SK-N-SH (cell line): Measurements from ENCODE around the gene RAD51B. TPM values are rescaled to one million over a fixed set of nuclear protein-coding genes. Genes with fewer than 3 reads are reported as not detected.

Experiments
- CTCF ChIA-PET: fragments of 300-600, 350-600 bp; formaldehyde crosslinking; extraction: SDS; loops from one replicate; lab custom pipeline; 2021; lab: Yijun Ruan, JAX
- POLR2A ChIA-PET: fragments of 350-600 bp; sonication (Branson Sonifier 250); formaldehyde crosslinking; extraction: SDS; loops from one replicate; lab custom pipeline; 2020; ENCODE audit warnings: antibody characterized with exemption, inconsistent platforms; lab: Yijun Ruan, JAX
- DNase-seq: peaks from one replicate; pipeline ENCODE4 v3.0.0; 2012
- H2AFZ ChIP-seq: fragments of 200-600 bp; sonication (generic); 2 replicates; pipeline ENCODE4 v1.8.1; 2016; ENCODE audit warnings: antibody characterized with exemption, mild to moderate bottlenecking, low read depth
- H3F3A ChIP-seq: fragments of 200-600 bp; sonication (generic); replicated peaks from 2 replicates; pipeline ENCODE3; 2016; ENCODE audit warnings: antibody characterized with exemption, mild to moderate bottlenecking; ENCODE audit not compliant: insufficient read depth
- H3K27ac ChIP-seq, 2 experiments: fragments of 200-500 bp in 1 of 2; fragments of 200-600 bp in 1 of 2; sonication (Bioruptor generic) in 1 of 2; sonication (generic), shearing (Covaris generic) in 1 of 2; 2 replicates each; pipeline versions ENCODE4 v1.5.1 to v1.6.1; 2014 to 2016; ENCODE audit warnings: low read depth in 2 of 2, inconsistent platforms in 1 of 2, low read length in 1 of 2, mild to moderate bottlenecking in 1 of 2, mixed read lengths in 1 of 2
- H3K27me3 ChIP-seq: fragments of 200-600 bp; sonication (generic), shearing (Covaris generic); 2 replicates; pipeline ENCODE4 v1.6.1; 2016; ENCODE audit warnings: mixed run types; ENCODE audit not compliant: insufficient read depth
- H3K36me3 ChIP-seq, 2 experiments: fragments of 200-500 bp in 1 of 2; fragments of 200-600 bp in 1 of 2; sonication (Bioruptor generic) in 1 of 2; sonication (generic) in 1 of 2; replicated peaks in 1 of 2; 2 replicates each; pipeline versions ENCODE3 to v1.5.1; 2014 to 2016; ENCODE audit warnings: low read length in 1 of 2, mild to moderate bottlenecking in 1 of 2; ENCODE audit not compliant: insufficient read depth in 2 of 2, control insufficient read depth in 1 of 2
- H3K4me1 ChIP-seq, 2 experiments: fragments of 200-500 bp in 1 of 2; fragments of 200-600 bp in 1 of 2; sonication (Bioruptor generic) in 1 of 2; sonication (generic), shearing (Covaris generic) in 1 of 2; 2 replicates each; pipeline versions ENCODE4 v1.5.1 to v1.6.1; 2014 to 2016; ENCODE audit warnings: low read depth in 1 of 2, low read length in 1 of 2, mixed run types in 1 of 2; ENCODE audit not compliant: insufficient read depth in 2 of 2, control insufficient read depth in 1 of 2
- H3K4me2 ChIP-seq: fragments of 200-600 bp; sonication (generic), shearing (Covaris generic); 2 replicates; pipeline ENCODE4 v1.6.1; 2017; ENCODE audit warnings: mixed run types
- H3K4me3 ChIP-seq, 2 experiments: fragments of 200-500 bp in 1 of 2; fragments of 200-600 bp in 1 of 2; sonication (Bioruptor generic) in 1 of 2; sonication (generic), shearing (Covaris generic) in 1 of 2; 2 replicates each; pipeline versions ENCODE4 v1.5.1 to v1.8.1; 2014 to 2016; ENCODE audit warnings: low read depth in 2 of 2, inconsistent platforms in 1 of 2, low read length in 1 of 2, mild to moderate bottlenecking in 1 of 2, mixed read lengths in 1 of 2, moderate library complexity in 1 of 2
- H3K79me2 ChIP-seq: fragments of 200-600 bp; sonication (generic); 2 replicates; pipeline ENCODE4 v1.8.1; 2017; ENCODE audit warnings: mild to moderate bottlenecking; ENCODE audit not compliant: insufficient read depth
- H3K9ac ChIP-seq: fragments of 200-600 bp; sonication (generic); 2 replicates; pipeline ENCODE4 v1.6.1; 2017; ENCODE audit warnings: mixed run types
- H3K9me2 ChIP-seq: fragments of 200-600 bp; sonication (generic); 2 replicates; pipeline ENCODE4 v1.6.1; 2017; ENCODE audit warnings: mixed run types
- H3K9me3 ChIP-seq: fragments of 200-600 bp; sonication (generic); 2 replicates; pipeline ENCODE4 v1.6.1; 2017; ENCODE audit warnings: mixed run types, mild to moderate bottlenecking, moderate library complexity
- H4K20me1 ChIP-seq: fragments of 200-600 bp; sonication (generic); 2 replicates; pipeline ENCODE4 v1.6.1; 2017; ENCODE audit warnings: mild to moderate bottlenecking, mixed run types; ENCODE audit not compliant: insufficient read depth
- EP300 ChIP-seq, 2 experiments: IDR thresholded peaks; 2 replicates each; pipeline versions ENCODE4 v1.4.0 to v1.6.1; 2012; ENCODE audit warnings: borderline replicate concordance in 1 of 2, low read depth in 1 of 2, low read length in 1 of 2
- EZH2phosphoT487 ChIP-seq: fragments of 200-600 bp; sonication (generic); IDR thresholded peaks from 2 replicates; pipeline ENCODE4 v1.6.1; 2017; ENCODE audit warnings: low read depth, mixed run types, mild to moderate bottlenecking, antibody characterized with exemption, moderate library complexity, borderline replicate concordance
- FOSL2 ChIP-seq: IDR thresholded peaks from 2 replicates; pipeline ENCODE4 v1.4.0; 2012; ENCODE audit warnings: low read depth, mild to moderate bottlenecking, moderate library complexity, borderline replicate concordance
- FOXJ3 ChIP-seq: sonication (generic); formaldehyde crosslinking; IDR thresholded peaks from 2 replicates; pipeline ENCODE4 v1.5.1; 2020; ENCODE audit warnings: mild to moderate bottlenecking, missing genetic modification reagents
- FOXM1 ChIP-seq: IDR thresholded peaks from 2 replicates; pipeline ENCODE4 v1.4.0; 2012; ENCODE audit warnings: low read depth, mild to moderate bottlenecking
- GABPA ChIP-seq: IDR thresholded peaks from 2 replicates; pipeline ENCODE4 v1.4.0; 2012; ENCODE audit warnings: low read depth, mild to moderate bottlenecking
- GATA2 ChIP-seq: sonication (generic); formaldehyde crosslinking; IDR thresholded peaks from 2 replicates; pipeline ENCODE4 v1.5.0; 2020; ENCODE audit warnings: mild to moderate bottlenecking, missing genetic modification reagents
- IRF3 ChIP-seq: fragments of 150-350 bp; IDR thresholded peaks from 2 replicates; pipeline ENCODE4 v1.6.1; 2016; ENCODE audit warnings: mild to moderate bottlenecking, low read depth, low read length
- JUND ChIP-seq: IDR thresholded peaks from 2 replicates; pipeline ENCODE4 v1.4.0; 2012
- MAX ChIP-seq: IDR thresholded peaks from 2 replicates; pipeline ENCODE4 v1.4.0; 2012; ENCODE audit warnings: low read depth
- MXI1 ChIP-seq: IDR thresholded peaks from 2 replicates; pipeline ENCODE4 v1.6.1; 2012; ENCODE audit warnings: mild to moderate bottlenecking, low read depth, low read length, improper control_type of control experiment
- NFIC ChIP-seq: IDR thresholded peaks from 2 replicates; pipeline ENCODE4 v1.4.0; 2012; ENCODE audit warnings: borderline replicate concordance
- PBX3 ChIP-seq: IDR thresholded peaks from 2 replicates; pipeline ENCODE4; 2012
- RCOR1 ChIP-seq: fragments of 150-350 bp; IDR thresholded peaks from 2 replicates; pipeline ENCODE4 v1.6.1; 2017; ENCODE audit warnings: antibody characterized with exemption, low read length
- RFX5 ChIP-seq: IDR thresholded peaks from 2 replicates; pipeline ENCODE4 v1.6.1; 2012; ENCODE audit warnings: mild to moderate bottlenecking, improper control_type of control experiment, low read length
- TAF1 ChIP-seq: IDR thresholded peaks from 2 replicates; pipeline ENCODE4 v1.6.1; 2012; ENCODE audit warnings: low read depth, mild to moderate bottlenecking, low read length, moderate library complexity, borderline replicate concordance
- USF1 ChIP-seq: IDR thresholded peaks from 2 replicates; pipeline ENCODE4 v1.4.0; 2012; ENCODE audit warnings: low read depth, borderline replicate concordance
- USF2 ChIP-seq: fragments of 150-350 bp; IDR thresholded peaks from 2 replicates; pipeline ENCODE4 v1.6.1; 2017; ENCODE audit warnings: antibody characterized with exemption, low read length, low read depth, borderline replicate concordance
- WGBS: methylation state at CpG from one replicate; pipeline ENCODE4 v1.1.6; 2017; ENCODE audit warnings: low lambda C conversion rate; 5-methylcytosine and 5-hydroxymethylcytosine counted together
- polyA plus RNA-seq, 3 experiments: library from polyadenylated mRNA; depleted of rRNA; stranded (reverse); fragments of >200 nt; gene quantifications; 2 replicates each; pipeline ENCODE4 v1.2.3, GENCODE V29; 2012

RAD51B gene
- polyA plus RNA-seq, 1 of the 3 experiments (the other 2 are of a cell fraction), result 6.0 TPM

GRCh38 chr14:68744613-68745012, 925.0 kb downstream of the RAD51B start:
- H3K4me1 ChIP-seq, result no peaks in the 10 kb centered on the region; a peak in 1 of 4 replicates
- H4K20me1 ChIP-seq, result no peaks in the 10 kb centered on the region
- no peaks in the 10 kb centered on the region for H3K36me3 ChIP-seq
- ChIA-PET POLR2A (no interaction called here), CTCF (interaction anchor here (1.3 kb wide), 1 partner anchor 11 kb away, joined by 4 read pairs; no protein-coding TSS in a partner anchor)
- H3K79me2 ChIP-seq, result no peaks in the 10 kb centered on the region
- H3K27ac ChIP-seq, result no peak overlapping the region
- H3K9me3 ChIP-seq, result no peaks in the 10 kb centered on the region
- H2AFZ ChIP-seq, result no peak overlapping the region
- no peak for DNase-seq
- no peak overlapping the region for H3K4me2 ChIP-seq
- WGBS, result 93% methylated on average over 12 of the region's 12 CpGs
- H3K4me3 ChIP-seq, result no peak overlapping the region
- no peaks in the 10 kb centered on the region for H3K9me2 ChIP-seq
- TF ChIP-seq FOXJ3 (CRISPR knock-in tag) (no peak), JUND (no peak), FOXM1 (no peak), TAF1 (no peak), RFX5 (no peak), IRF3 (no peak), MAX (no peak), PBX3 (no peak), FOSL2 (no peak), USF1 (no peak), NFIC (no peak), RCOR1 (no peak), GABPA (no peak), EP300 (IDR thresholded peaks at IDR 0.05; ENCODE audit: borderline replicate concordance in 1 of 2, low read depth in 1 of 2, low read length in 1 of 2) (no peak), GATA2 (CRISPR knock-in tag) (no peak), MXI1 (no peak), EZH2phosphoT487 (no peak), USF2 (no peak)
- H3F3A ChIP-seq, result no peaks in the 10 kb centered on the region
- no peaks in the 10 kb centered on the region for H3K27me3 ChIP-seq
- no peak overlapping the region for H3K9ac ChIP-seq
